Measurements from ENCODE around the gene IKZF3. TPM values are rescaled to one million over a fixed set of nuclear protein-coding genes. Genes with fewer than 3 reads are reported as not detected.

IKZF3 gene
- total RNA-seq, 2 experiments from 2014 or later = 33.1 to 39.8 TPM

GRCh38 chr17:39709319-39709997, 154.7 kb downstream of the IKZF3 start:
- Mint-ChIP-seq H3K4me1 (peaks cover 27% of the 10 kb centered on the region), H3K36me3 (ENCODE audit: low read depth) (no peaks in the 10 kb centered on the region), H3K27ac (peak overlapping the region; percentile 70), H3K9me3 (no peaks in the 10 kb centered on the region), H3K4me3 (no peak overlapping the region), H3K27me3 (no peaks in the 10 kb centered on the region)
- ChIA-PET POLR2A (no interaction called here), CTCF (no interaction called here)
- no peak for DNase-seq

Small RNA genes within 50 kb of the gene (microRNA-seq; reads per million reads assigned to microRNA genes)
- not detected for gene MIR4728 (ENCODE audit: borderline microRNAs expressed, borderline replicate concordance)

Other genes starting within 250 kb of the IKZF3 start
- gene PPP1R1B, start 237.4 kb downstream of the IKZF3 start, total RNA-seq = not detected
- gene STARD3, start 227.2 kb downstream of the IKZF3 start, total RNA-seq = 10 to 100 TPM; 70.0 to 72.8 TPM
- gene TCAP, start 199.0 kb downstream of the IKZF3 start, total RNA-seq = 1 to 10 TPM; 2.0 to 2.1 TPM
- gene PNMT, start 195.9 kb downstream of the IKZF3 start, total RNA-seq = under 1 TPM in 1 of 2 experiments, not detected in 1; 0.19 TPM
- gene PGAP3, start 176.3 kb downstream of the IKZF3 start, total RNA-seq = 10 to 100 TPM; 27.0 to 30.6 TPM
- gene ERBB2, start 164.2 kb downstream of the IKZF3 start, total RNA-seq = 1 to 10 TPM; 4.5 to 4.6 TPM
- gene MIEN1, start 133.8 kb downstream of the IKZF3 start, total RNA-seq = 10 to 100 TPM; 49.7 to 50.2 TPM
- under 1 TPM; 0.69 to 0.81 TPM for gene GRB7, start 126.4 kb downstream of the IKZF3 start, total RNA-seq
- not detected for gene ZPBP2, start 3.9 kb upstream of the IKZF3 start, total RNA-seq
- gene GSDMB, start 54.3 kb upstream of the IKZF3 start, total RNA-seq = 10 to 100 TPM; 55.4 to 63.1 TPM
- gene ORMDL3, start 63.3 kb upstream of the IKZF3 start, total RNA-seq = 100 to 1,000 TPM; 152 TPM
- not detected for gene LRRC3C, start 63.4 kb upstream of the IKZF3 start, total RNA-seq
- gene GSDMA, start 98.7 kb upstream of the IKZF3 start, total RNA-seq = 1 to 10 TPM in 1 of 2 experiments, under 1 TPM in 1; 0.89 to 1.5 TPM
- gene PSMD3, start 116.5 kb upstream of the IKZF3 start, total RNA-seq = 10 to 100 TPM; 88.4 to 94.9 TPM
- gene CSF3, start 151.1 kb upstream of the IKZF3 start, total RNA-seq = not detected
- gene MED24, start 190.1 kb upstream of the IKZF3 start, total RNA-seq = 100 to 1,000 TPM in 1 of 2 experiments, 10 to 100 TPM in 1; 92.1 to 102 TPM
- 1 to 10 TPM; 8.6 to 9.1 TPM for gene THRA, start 198.7 kb upstream of the IKZF3 start, total RNA-seq
- 1 to 10 TPM; 5.5 to 5.8 TPM for gene NR1D1, start 236.3 kb upstream of the IKZF3 start, total RNA-seq